Muscle layer of duodenum (tissue), 2 donors: ENCODE results near the gene PRIMPOL.

Experiments used
- H3K27ac ChIP-seq: one replicate; pipeline ENCODE4 v1.7.0; 2013; ENCODE audit warnings: mild to moderate bottlenecking, low read length
- H3K27me3 ChIP-seq: one replicate; pipeline ENCODE4 v1.7.0; 2013; ENCODE audit warnings: low read depth, mild to moderate bottlenecking, control low read depth, low read length
- H3K36me3 ChIP-seq, 2 donors: one replicate each; pipeline ENCODE4 v1.7.0; 2013; ENCODE audit warnings: low read length in 2 of 2, control low read depth in 1 of 2, mild to moderate bottlenecking in 1 of 2; ENCODE audit not compliant: insufficient read depth in 2 of 2, control insufficient read depth in 1 of 2
- H3K4me1 ChIP-seq, 2 donors: one replicate each; pipeline ENCODE4 v1.7.0; 2013; ENCODE audit warnings: low read length in 2 of 2, mild to moderate bottlenecking in 2 of 2, control low read depth in 1 of 2, moderate library complexity in 1 of 2; ENCODE audit not compliant: insufficient read depth in 2 of 2, control insufficient read depth in 1 of 2
- H3K4me3 ChIP-seq, 2 donors: one replicate each; pipeline ENCODE4 v1.7.0; 2013; ENCODE audit warnings: low read length in 2 of 2, low read depth in 1 of 2, mild to moderate bottlenecking in 1 of 2
- H3K9me3 ChIP-seq, 2 donors: one replicate each; pipeline ENCODE4 v1.7.0; 2013; ENCODE audit warnings: low read length in 2 of 2, control low read depth in 1 of 2, mild to moderate bottlenecking in 1 of 2; ENCODE audit not compliant: control insufficient read depth in 1 of 2
- donor health status: healthy.

The PRIMPOL gene

GRCh38 chr4:184743650-184744049 is 94.1 kb downstream of the PRIMPOL start:
- Histone ChIP-seq H3K36me3 (no peaks in the 10 kb centered on the region), H3K27me3 (no peaks in the 10 kb centered on the region), H3K27ac (no peak overlapping the region), H3K9me3 (no peaks in the 10 kb centered on the region), H3K4me3 (no peak overlapping the region), H3K4me1 (peaks cover 22 to 28% of the 10 kb centered on the region in 2 donors)

GRCh38 chr4:184744236-184744635 is 94.7 kb downstream of the PRIMPOL start:
- Histone ChIP-seq H3K9me3 (no peaks in the 10 kb centered on the region), H3K27ac (no peak overlapping the region), H3K27me3 (no peaks in the 10 kb centered on the region), H3K36me3 (no peaks in the 10 kb centered on the region), H3K4me1 (peaks cover 22 to 28% of the 10 kb centered on the region in 2 donors), H3K4me3 (no peak overlapping the region)
